HepG2 (cell line): ENCODE measurements around the gene DDX20. TPM values are rescaled to one million over a fixed set of nuclear protein-coding genes. Genes with fewer than 3 reads are reported as not detected.

Experiments
- ATAC-seq: fragments of 200-7000 bp; cut with Tn5 transposase; 3 replicates; pipeline ENCODE4 v1.9.1; 2020; ENCODE audit warnings: mild to moderate bottlenecking, moderate library complexity
- BruUV-seq: library from RNA; stranded (reverse); fragments of 400-500 nt; replicated peaks from 2 replicates; lab custom pipeline; 2021; lab: Mats Ljungman, UMichigan
- CTCF ChIA-PET: fragments of 300-600 bp; formaldehyde crosslinking; extraction: SDS; loops from one replicate; lab custom pipeline; 2021; ENCODE audit warnings: low total read pairs, inconsistent platforms, low intra/inter-chr PET ratio; lab: Yijun Ruan, JAX
- POLR2A ChIA-PET: fragments of 350-600 bp; sonication (Branson Sonifier 250); formaldehyde crosslinking; loops from one replicate; lab custom pipeline; 2020; ENCODE audit warnings: antibody characterized with exemption, inconsistent platforms; lab: Yijun Ruan, JAX
- DNase-seq: peaks from one replicate; pipeline ENCODE4 v3.0.0-alpha.2; 2015; ENCODE audit warnings: low spot score
- FAIRE-seq: peaks from 3 replicates; lab custom pipeline; 2011; peaks lifted over from hg19 to GRCh38; lab: Jason Lieb, UNC
- H2AFZ ChIP-seq: one replicate; pipeline ENCODE4 v1.6.1; 2011; ENCODE audit warnings: low read length, inconsistent platforms
- H3K27ac ChIP-seq: fragments of 300-600 bp; 3 replicates; pipeline ENCODE4 v1.8.0; 2011; ENCODE audit warnings: mixed run types, mild to moderate bottlenecking, mixed read lengths, low read length, inconsistent platforms; ENCODE audit not compliant: insufficient read depth; ENCODE audit errors: extremely low read length
- H3K27me3 ChIP-seq, 2 experiments: fragments of 200-600 bp in 1 of 2; 2 replicates in 1 of 2; 3 replicates in 1 of 2; pipeline versions ENCODE4 v1.6.0 to v1.8.0; 2011; ENCODE audit warnings: low read length in 2 of 2, mild to moderate bottlenecking in 2 of 2, moderate library complexity in 2 of 2, inconsistent platforms in 1 of 2; ENCODE audit not compliant: insufficient read depth in 2 of 2, control insufficient read depth in 1 of 2
- H3K36me3 ChIP-seq, 2 experiments: fragments of 200-600 bp in 1 of 2; replicated peaks in 1 of 2; 2 replicates in 1 of 2; 3 replicates in 1 of 2; pipeline versions ENCODE4 v1.5.1 to v1.8.0; 2011; ENCODE audit warnings: low read length in 2 of 2, inconsistent platforms in 1 of 2; ENCODE audit not compliant: insufficient read depth in 2 of 2, control insufficient read depth in 1 of 2
- H3K4me1 ChIP-seq: 2 replicates; pipeline ENCODE4 v1.5.1; 2012; ENCODE audit warnings: low read length, inconsistent platforms; ENCODE audit not compliant: insufficient read depth
- H3K4me2 ChIP-seq: 2 replicates; pipeline ENCODE4 v1.6.0; 2011; ENCODE audit warnings: low read depth, low read length, inconsistent platforms
- H3K4me3 ChIP-seq, 3 experiments: fragments of 200-600 bp in 1 of 3; sonication (generic), shearing (Covaris generic) in 1 of 3; replicated peaks in 1 of 3; 2 replicates each; pipeline ENCODE4 v1.5.1; 2011 to 2016; ENCODE audit warnings: low read length in 3 of 3, inconsistent platforms in 2 of 3, low read depth in 2 of 3, mild to moderate bottlenecking in 2 of 3, control low read depth in 1 of 3, mixed read lengths in 1 of 3; ENCODE audit not compliant: insufficient read depth in 1 of 3
- H3K79me2 ChIP-seq: one replicate; pipeline ENCODE4 v1.6.1; 2011; ENCODE audit warnings: low read length, inconsistent platforms; ENCODE audit not compliant: insufficient read depth
- H3K9ac ChIP-seq: 2 replicates; pipeline ENCODE4 v1.6.0; 2011; ENCODE audit warnings: mild to moderate bottlenecking, low read depth, low read length, inconsistent platforms; ENCODE audit not compliant: insufficient read depth
- H3K9me3 ChIP-seq: 2 replicates; pipeline ENCODE4 v1.5.1; 2012; ENCODE audit warnings: mild to moderate bottlenecking, low read length
- H4K20me1 ChIP-seq: 2 replicates; pipeline ENCODE4 v1.6.0; 2011; ENCODE audit warnings: inconsistent platforms, mild to moderate bottlenecking, low read length, moderate library complexity; ENCODE audit not compliant: insufficient read depth
- CHD2 ChIP-seq: IDR thresholded peaks from 2 replicates; pipeline ENCODE4 v1.6.1; 2011; ENCODE audit warnings: low read depth, low read length, improper control_type of control experiment
- IKZF4 ChIP-seq: sonication (generic); formaldehyde crosslinking; IDR thresholded peaks from 2 replicates; pipeline ENCODE4 v1.5.1; 2020; ENCODE audit warnings: borderline replicate concordance, mild to moderate bottlenecking, low read depth, missing genetic modification reagents; ENCODE audit errors: not compliant biosample characterization
- KAT8 ChIP-seq: IDR thresholded peaks from 2 replicates; pipeline ENCODE4 v1.6.1; 2016; ENCODE audit warnings: missing genetic modification reagents, missing compliant biosample characterization
- NFIB ChIP-seq: sonication (generic); formaldehyde crosslinking; IDR thresholded peaks from 2 replicates; pipeline ENCODE4 v1.9.0; 2021; ENCODE audit warnings: missing genetic modification reagents, mild to moderate bottlenecking, borderline replicate concordance
- NR2F6 ChIP-seq, 2 experiments: IDR thresholded peaks; 2 replicates each; pipeline ENCODE4 v1.6.1; 2016; ENCODE audit warnings: antibody characterized with exemption in 1 of 2, mild to moderate bottlenecking in 1 of 2
- PAWR ChIP-seq: sonication (generic); formaldehyde crosslinking; IDR thresholded peaks from 2 replicates; pipeline ENCODE4 v1.4.0; 2020; ENCODE audit warnings: missing genetic modification reagents, mild to moderate bottlenecking, borderline replicate concordance
- RBFOX2 ChIP-seq: fragments of 200-400 bp; formaldehyde crosslinking; IDR thresholded peaks from 2 replicates; pipeline ENCODE4 v1.6.1; 2017; ENCODE audit warnings: low read depth, mild to moderate bottlenecking, low read length
- RCOR2 ChIP-seq: IDR thresholded peaks from 2 replicates; pipeline ENCODE4 v1.6.1; 2016; ENCODE audit warnings: missing biosample characterization, missing genetic modification reagents
- SNAPC2 ChIP-seq: sonication (generic); formaldehyde crosslinking; IDR thresholded peaks from 2 replicates; pipeline ENCODE4 v1.8.1; 2022; ENCODE audit warnings: mild to moderate bottlenecking, missing genetic modification reagents
- ZFP37 ChIP-seq: sonication (generic); formaldehyde crosslinking; IDR thresholded peaks from 2 replicates; pipeline ENCODE4 v1.4.0; 2020; ENCODE audit warnings: missing genetic modification reagents, borderline replicate concordance
- ZMYM3 ChIP-seq: sonication (generic); formaldehyde crosslinking; IDR thresholded peaks from 2 replicates; pipeline ENCODE4 v1.5.1; 2020; ENCODE audit warnings: mild to moderate bottlenecking, missing genetic modification reagents
- ZNF138 ChIP-seq: sonication (generic); formaldehyde crosslinking; IDR thresholded peaks from 2 replicates; pipeline ENCODE4 v1.5.0; 2020; ENCODE audit warnings: mild to moderate bottlenecking, low read depth, missing genetic modification reagents
- ZNF160 ChIP-seq: sonication (generic); formaldehyde crosslinking; IDR thresholded peaks from 2 replicates; pipeline ENCODE4 v1.8.0; 2022; ENCODE audit warnings: mild to moderate bottlenecking, inconsistent platforms, missing genetic modification reagents
- ZNF768 ChIP-seq: sonication (generic); formaldehyde crosslinking; IDR thresholded peaks from 2 replicates; pipeline ENCODE4 v1.4.0; 2020; ENCODE audit warnings: missing genetic modification reagents
- ZNF782 ChIP-seq: sonication (generic); formaldehyde crosslinking; IDR thresholded peaks from 2 replicates; pipeline ENCODE4 v1.4.0; 2020; ENCODE audit warnings: missing genetic modification reagents, mild to moderate bottlenecking, borderline replicate concordance
- ZNF879 ChIP-seq: sonication (generic); formaldehyde crosslinking; IDR thresholded peaks from 2 replicates; pipeline ENCODE4 v1.8.1; 2023; ENCODE audit warnings: missing genetic modification reagents
- ZSCAN30 ChIP-seq: sonication (generic); formaldehyde crosslinking; IDR thresholded peaks from 2 replicates; pipeline ENCODE4 v1.5.0; 2020; ENCODE audit warnings: mild to moderate bottlenecking, missing genetic modification reagents
- WGBS: methylation state at CpG from one replicate; pipeline ENCODE4 v1.1.6; 2017; ENCODE audit warnings: low lambda C conversion rate; 5-methylcytosine and 5-hydroxymethylcytosine counted together
- in situ Hi-C: cut with HindIII; loops from 2 replicates; pipeline ENCODE4 v1.10.0; 2017; ENCODE audit warnings: low pct_unique_long_range_greater_than_20kb; ENCODE audit not compliant: extremely low pct_ligation_motif_present
- intact Hi-C: fragments of 100-400 bp; cut with micrococcal nuclease; formaldehyde crosslinking; loops from one replicate; pipeline ENCODE4 v1.10.0; 2022; ENCODE audit not compliant: unreplicated experiment
- polyA plus RNA-seq, 8 experiments: library from polyadenylated mRNA; depleted of rRNA in 3 of 8; stranded (reverse) in 7 of 8; unstranded in 1 of 8; fragments of >200 nt; fragmentation: Illumina TruSeq in 4 of 8; extraction: Trizol in 4 of 8; gene quantifications; 2 replicates each; pipeline versions ENCODE4 v1.2.1 to v1.2.3, GENCODE V29; 2011 to 2016; ENCODE audit warnings: low read depth in 4 of 8, missing spikeins in 1 of 8, mixed read lengths in 1 of 8; ENCODE audit not compliant: insufficient read depth in 1 of 8
- total RNA-seq, 5 experiments: library from RNA; depleted of rRNA; stranded (reverse); fragments of >200 nt; fragmentation: Illumina TruSeq; extraction: Trizol; gene quantifications; 2 replicates each; pipeline ENCODE4 v1.2.3, GENCODE V29; 2016; ENCODE audit warnings: low read depth in 1 of 5
- TF ChIP-seq, protein P1 (sequence below): IDR thresholded peaks from 2 replicates; pipeline ENCODE4 v1.6.1; 2016; ENCODE audit warnings: missing genetic modification reagents, missing compliant biosample characterization
- TF ChIP-seq, protein P2 (sequence below): sonication (generic); formaldehyde crosslinking; IDR thresholded peaks from 2 replicates; pipeline ENCODE4 v1.4.0; 2020; ENCODE audit warnings: missing genetic modification reagents
- TF ChIP-seq, protein P3 (sequence below): sonication (generic); formaldehyde crosslinking; IDR thresholded peaks from 2 replicates; pipeline ENCODE4 v1.4.0; 2020; ENCODE audit warnings: missing genetic modification reagents, borderline replicate concordance

Gene DDX20
- total and polyA plus RNA-seq, 2 of the 13 experiments (the other 11 are each of a cell fraction or from before 2014, with no cell fraction given) = 4.0 to 14.3 TPM

DNA sequence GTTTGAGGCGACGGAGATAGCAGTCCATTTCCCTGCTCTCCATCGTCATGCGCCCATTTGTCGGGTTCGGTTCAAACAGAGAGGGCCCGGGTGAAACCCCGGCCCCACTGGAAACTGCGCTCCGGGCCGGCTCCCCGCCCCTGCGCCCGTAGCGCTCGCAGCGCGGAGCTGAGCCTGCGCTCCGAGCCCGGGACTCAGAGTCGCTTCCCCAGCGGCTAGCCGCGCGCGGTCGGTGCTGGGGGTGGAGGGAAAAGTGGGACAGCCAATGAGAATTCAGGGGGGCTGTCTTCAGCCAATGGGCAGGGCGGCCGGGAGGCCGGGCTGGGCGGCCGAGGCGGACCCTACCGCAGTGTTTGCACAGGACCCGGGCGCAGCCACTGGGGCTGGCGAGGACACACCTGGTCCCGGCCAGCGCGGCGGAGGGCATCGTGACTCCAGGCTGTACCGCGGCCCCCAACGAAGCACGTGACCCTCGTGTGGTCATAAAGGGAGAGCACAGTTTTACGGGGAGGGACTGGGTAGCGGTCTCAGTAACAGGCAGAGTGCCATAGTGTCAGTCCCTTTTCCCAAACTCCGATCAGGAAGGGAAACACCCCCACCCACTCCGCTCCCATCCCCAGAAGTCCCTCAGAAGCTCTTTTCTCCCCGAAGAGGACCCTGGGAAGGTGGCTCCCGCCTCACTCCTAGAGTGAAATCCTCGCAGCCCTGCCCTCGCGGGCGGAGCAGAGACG is 16.3 kb upstream of the DDX20 start, which contains the start of gene INKA2:
Gene INKA2 (minus strand): TSS at position 202 of the 731 bp plus-strand sequence. CDS start 153 bp downstream, at position 49.
- BruUV-seq = no TSS peak
- peak; percentile 90 for ATAC-seq
- Histone ChIP-seq H3K27me3 (peaks cover 0 to 5% of the 10 kb centered on the region in 2 experiments; a peak in 1 of 5 replicates), H3K27ac (peak within 1 kb of the TSS; percentile 75), H3K79me2 (peaks cover 15% of the 10 kb centered on the region), H3K4me3 (peak within 1 kb of the TSS; percentile 57 to 78 (median 66)), H2AFZ (no peak within 1 kb of the TSS), H3K4me2 (peak within 1 kb of the TSS; percentile 83), H3K9me3 (no peaks in the 10 kb centered on the region), H4K20me1 (no peaks in the 10 kb centered on the region), H3K9ac (peak within 1 kb of the TSS; percentile 90), H3K36me3 (no peaks in the 10 kb centered on the region), H3K4me1 (peaks cover 71% of the 10 kb centered on the region)
- ChIA-PET CTCF (no interaction called here), POLR2A (interaction anchor here (1.0 to 3.8 kb wide), 5 partner anchors 8 to 232 kb away, joined by 3 to 22 read pairs (median 6); partner anchors contain the start of gene DDX20)
- intact Hi-C loops = no loop called here
- peak; percentile 83 for DNase-seq
- FAIRE-seq = no peak
- WGBS = 1% methylated on average over 25 of the region's 59 CpGs
- in situ Hi-C loops = no loop called here
- TF ChIP-seq, protein P1, sequence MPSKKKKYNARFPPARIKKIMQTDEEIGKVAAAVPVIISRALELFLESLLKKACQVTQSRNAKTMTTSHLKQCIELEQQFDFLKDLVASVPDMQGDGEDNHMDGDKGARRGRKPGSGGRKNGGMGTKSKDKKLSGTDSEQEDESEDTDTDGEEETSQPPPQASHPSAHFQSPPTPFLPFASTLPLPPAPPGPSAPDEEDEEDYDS (CRISPR knock-in tag) = peak; percentile 71
- TF ChIP-seq RCOR2 (no peak), ZNF160 (no peak), IKZF4 (no peak), NFIB (CRISPR knock-in tag) (no peak), CHD2 (no peak), ZFP37 (peak; percentile 44; the same call in 1 of the 2 replicates), NR2F6 (IDR thresholded peaks at IDR 0.05) (no peak), NR2F6 (CRISPR knock-in tag; IDR thresholded peaks at IDR 0.05) (peak; percentile 24; the same call in 1 of the 2 replicates), ZSCAN30 (no peak; the same call in 1 of the 2 replicates), KAT8 (CRISPR knock-in tag) (peak; percentile 42; the same call in 1 of the 2 replicates), ZNF879 (CRISPR knock-in tag) (peak; percentile 80; the same call in 1 of the 2 replicates), ZMYM3 (peak; percentile 39; the same call in 1 of the 2 replicates), RBFOX2 (peak; percentile 73), ZNF782 (CRISPR knock-in tag) (peak; percentile 83; the same call in 1 of the 2 replicates), PAWR (CRISPR knock-in tag) (no peak), SNAPC2 (CRISPR knock-in tag) (no peak), ZNF768 (CRISPR knock-in tag) (peak; percentile 9; the same call in 1 of the 2 replicates), ZNF138 (0 out of 2 replicates have a peak, but pooled peaks have one; percentile 61)
- TF ChIP-seq, protein P2, sequence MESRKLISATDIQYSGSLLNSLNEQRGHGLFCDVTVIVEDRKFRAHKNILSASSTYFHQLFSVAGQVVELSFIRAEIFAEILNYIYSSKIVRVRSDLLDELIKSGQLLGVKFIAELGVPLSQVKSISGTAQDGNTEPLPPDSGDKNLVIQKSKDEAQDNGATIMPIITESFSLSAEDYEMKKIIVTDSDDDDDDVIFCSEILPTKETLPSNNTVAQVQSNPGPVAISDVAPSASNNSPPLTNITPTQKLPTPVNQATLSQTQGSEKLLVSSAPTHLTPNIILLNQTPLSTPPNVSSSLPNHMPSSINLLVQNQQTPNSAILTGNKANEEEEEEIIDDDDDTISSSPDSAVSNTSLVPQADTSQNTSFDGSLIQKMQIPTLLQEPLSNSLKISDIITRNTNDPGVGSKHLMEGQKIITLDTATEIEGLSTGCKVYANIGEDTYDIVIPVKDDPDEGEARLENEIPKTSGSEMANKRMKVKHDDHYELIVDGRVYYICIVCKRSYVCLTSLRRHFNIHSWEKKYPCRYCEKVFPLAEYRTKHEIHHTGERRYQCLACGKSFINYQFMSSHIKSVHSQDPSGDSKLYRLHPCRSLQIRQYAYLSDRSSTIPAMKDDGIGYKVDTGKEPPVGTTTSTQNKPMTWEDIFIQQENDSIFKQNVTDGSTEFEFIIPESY (CRISPR knock-in tag) = no peak
- TF ChIP-seq, protein P3, sequence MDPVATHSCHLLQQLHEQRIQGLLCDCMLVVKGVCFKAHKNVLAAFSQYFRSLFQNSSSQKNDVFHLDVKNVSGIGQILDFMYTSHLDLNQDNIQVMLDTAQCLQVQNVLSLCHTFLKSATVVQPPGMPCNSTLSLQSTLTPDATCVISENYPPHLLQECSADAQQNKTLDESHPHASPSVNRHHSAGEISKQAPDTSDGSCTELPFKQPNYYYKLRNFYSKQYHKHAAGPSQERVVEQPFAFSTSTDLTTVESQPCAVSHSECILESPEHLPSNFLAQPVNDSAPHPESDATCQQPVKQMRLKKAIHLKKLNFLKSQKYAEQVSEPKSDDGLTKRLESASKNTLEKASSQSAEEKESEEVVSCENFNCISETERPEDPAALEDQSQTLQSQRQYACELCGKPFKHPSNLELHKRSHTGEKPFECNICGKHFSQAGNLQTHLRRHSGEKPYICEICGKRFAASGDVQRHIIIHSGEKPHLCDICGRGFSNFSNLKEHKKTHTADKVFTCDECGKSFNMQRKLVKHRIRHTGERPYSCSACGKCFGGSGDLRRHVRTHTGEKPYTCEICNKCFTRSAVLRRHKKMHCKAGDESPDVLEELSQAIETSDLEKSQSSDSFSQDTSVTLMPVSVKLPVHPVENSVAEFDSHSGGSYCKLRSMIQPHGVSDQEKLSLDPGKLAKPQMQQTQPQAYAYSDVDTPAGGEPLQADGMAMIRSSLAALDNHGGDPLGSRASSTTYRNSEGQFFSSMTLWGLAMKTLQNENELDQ (CRISPR knock-in tag) = no peak
